ENCODE measurements around the gene CERT1.
"Not testable (repeated sequence)": the region's sequence is repeated elsewhere in the genome, so short reads cannot be mapped to it uniquely, and the experiment has no call there.

The CERT1 gene, protein sequence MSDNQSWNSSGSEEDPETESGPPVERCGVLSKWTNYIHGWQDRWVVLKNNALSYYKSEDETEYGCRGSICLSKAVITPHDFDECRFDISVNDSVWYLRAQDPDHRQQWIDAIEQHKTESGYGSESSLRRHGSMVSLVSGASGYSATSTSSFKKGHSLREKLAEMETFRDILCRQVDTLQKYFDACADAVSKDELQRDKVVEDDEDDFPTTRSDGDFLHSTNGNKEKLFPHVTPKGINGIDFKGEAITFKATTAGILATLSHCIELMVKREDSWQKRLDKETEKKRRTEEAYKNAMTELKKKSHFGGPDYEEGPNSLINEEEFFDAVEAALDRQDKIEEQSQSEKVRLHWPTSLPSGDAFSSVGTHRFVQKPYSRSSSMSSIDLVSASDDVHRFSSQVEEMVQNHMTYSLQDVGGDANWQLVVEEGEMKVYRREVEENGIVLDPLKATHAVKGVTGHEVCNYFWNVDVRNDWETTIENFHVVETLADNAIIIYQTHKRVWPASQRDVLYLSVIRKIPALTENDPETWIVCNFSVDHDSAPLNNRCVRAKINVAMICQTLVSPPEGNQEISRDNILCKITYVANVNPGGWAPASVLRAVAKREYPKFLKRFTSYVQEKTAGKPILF

GRCh38 chr5:75511435-75512382, at the start of gene CERT1, which contains the start of gene POLK:
TSS of gene CERT1 (minus strand) at chr5:75511629. CDS start at chr5:75511207, 422 bp downstream.
TSS of gene POLK (plus strand) at chr5:75511891.
- DNase-seq = peak; percentile 92

DNA sequence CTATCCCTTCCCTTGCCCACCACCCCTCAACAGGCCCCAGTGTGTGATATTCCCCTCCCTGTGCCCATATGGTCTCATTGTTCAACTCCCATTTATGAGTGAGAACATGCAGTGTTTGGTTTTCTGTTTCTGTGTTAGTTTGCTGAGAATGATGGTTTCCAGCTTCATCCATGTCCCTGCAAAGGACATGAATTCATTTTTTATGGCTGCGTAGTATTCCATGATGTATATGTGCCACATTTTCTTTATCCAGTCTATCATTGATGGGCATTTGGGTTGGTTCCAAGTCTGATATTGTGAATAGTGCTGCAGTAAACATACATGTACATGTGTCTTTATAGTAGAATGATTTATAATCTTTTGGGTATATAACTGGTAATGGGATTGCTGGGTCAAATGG, 49.2 kb upstream of the CERT1 start:
- DNase-seq = not testable (repeated sequence)

- no peak for DNase-seq
Observed at GRCh38 chr5:75558981-75559632, 47.7 kb upstream of the CERT1 start.

- no peak for DNase-seq
Observed at GRCh38 chr5:75558221-75558620, 46.8 kb upstream of the CERT1 start.

DNA sequence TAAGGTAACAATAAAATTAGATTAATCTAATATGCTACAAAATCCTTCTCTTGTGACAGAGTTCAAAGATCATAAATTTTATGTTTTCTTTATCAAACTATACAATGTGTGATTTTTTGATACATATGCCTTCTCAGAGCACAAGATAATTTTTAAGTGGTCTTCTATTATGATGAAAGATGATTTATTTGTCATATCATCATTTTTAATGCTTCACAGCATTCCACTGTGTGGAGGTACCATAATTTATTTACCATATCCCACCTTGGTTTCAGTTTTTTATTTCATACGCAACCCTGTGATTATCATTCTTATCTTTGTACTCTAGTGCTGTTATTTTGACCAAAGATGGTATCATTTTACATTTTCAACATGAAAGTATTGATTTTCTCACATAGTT, 41.9 kb upstream of the CERT1 start:
- DNase-seq = no peak

GRCh38 chr5:75552764-75553163, 41.3 kb upstream of the CERT1 start:
- no peak for DNase-seq

DNA sequence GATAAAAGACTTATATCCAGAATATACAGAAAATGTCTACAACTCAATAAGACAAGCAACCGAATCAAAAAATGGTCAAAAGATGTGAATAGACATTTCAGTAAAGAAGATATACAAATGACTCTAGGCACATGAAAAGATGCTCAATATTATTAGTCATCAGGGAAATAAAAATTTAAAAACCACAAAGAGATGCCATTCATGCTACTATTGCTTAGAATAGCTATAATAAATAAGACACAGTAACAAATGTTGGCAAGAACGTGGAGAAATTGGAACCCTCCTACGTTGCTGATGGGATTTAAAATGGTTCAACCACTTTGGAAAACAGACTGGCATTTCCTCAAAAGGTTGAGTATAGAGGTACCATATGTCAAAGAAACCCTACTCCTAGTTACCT, 40.0 kb upstream of the CERT1 start:
- DNase-seq = no peak

DNA sequence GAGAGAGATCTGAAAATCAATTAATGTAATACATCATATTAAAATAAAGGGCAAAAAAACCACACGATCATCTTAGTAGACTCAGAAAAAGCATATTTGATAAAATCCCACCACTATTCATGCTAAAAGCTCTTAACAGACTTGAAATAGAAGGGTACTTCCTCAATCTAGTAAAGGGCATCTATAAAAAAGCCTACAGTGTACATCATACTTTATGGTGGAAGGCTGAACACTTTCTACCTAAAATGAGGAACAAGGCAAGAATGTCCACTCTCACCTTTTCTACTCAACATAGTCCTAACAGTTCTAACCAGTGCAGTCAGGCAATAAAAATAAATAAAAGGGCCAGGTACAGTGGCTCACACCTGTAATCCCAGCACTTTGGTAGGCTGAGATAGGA, 39.2 kb upstream of the CERT1 start:
- no peak for DNase-seq

- no peak for DNase-seq
Observed at GRCh38 chr5:75547812-75548211, 36.4 kb upstream of the CERT1 start.

DNA sequence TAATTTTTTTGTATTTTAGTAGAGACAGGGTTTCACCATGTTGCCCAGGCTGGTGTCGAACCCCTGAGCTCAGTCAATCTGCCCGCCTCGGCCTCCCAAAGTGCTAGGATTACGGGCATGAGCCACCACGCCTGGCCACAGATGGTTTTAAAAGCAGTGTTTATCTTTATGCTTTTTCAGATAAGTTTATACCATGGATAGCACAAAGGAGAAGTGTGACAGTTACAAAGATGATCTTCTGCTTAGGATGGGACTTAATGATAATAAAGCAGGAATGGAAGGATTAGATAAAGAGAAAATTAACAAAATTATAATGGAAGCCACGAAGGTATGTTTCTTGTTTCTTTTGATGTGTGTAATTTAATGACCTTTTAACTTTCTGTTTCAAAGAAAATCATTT, 35.4 kb upstream of the CERT1 start:
- no peak for DNase-seq

GRCh38 chr5:75545131-75545530, 33.7 kb upstream of the CERT1 start:
- no peak for DNase-seq

GRCh38 chr5:75538211-75538610, 26.8 kb upstream of the CERT1 start:
- no peak for DNase-seq

DNA sequence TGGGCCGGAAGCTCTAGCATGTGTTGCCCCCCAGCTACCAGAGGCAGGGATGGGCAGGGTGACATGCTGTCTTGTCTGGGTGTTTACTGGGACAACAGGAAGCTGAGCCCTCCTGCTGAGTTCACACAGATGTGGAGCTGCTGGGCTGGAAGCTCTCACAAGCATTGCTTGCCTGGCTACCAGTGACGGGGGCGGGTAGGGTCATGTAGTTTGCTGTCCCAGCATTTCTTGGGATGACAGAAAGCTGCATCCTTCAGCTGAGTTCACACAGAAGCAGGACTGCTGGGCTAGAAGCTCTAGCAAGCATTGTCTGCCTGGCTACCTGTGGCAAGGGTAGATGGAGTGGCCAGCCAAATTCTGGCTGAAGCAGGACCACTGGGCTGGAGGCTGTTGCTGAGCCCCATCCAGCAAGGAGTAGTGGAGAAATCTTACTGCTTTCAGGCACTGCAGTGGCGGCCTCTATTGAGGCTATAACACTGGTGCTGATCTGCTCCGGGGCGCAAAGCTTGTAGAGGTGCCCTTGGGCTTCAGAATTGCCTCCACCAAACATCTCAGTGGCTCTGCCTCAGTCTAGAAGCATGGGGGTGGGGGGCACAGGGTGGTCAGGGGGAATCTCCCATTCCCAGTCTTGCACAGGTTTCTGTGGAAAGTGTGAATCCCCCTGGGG, 25.4 kb upstream of the CERT1 start:
- DNase-seq = no peak

- no peak for DNase-seq
Observed at GRCh38 chr5:75536147-75536546, 24.7 kb upstream of the CERT1 start.

- no peak for DNase-seq
Observed at GRCh38 chr5:75534734-75535133, 23.3 kb upstream of the CERT1 start.

- DNase-seq = not testable (repeated sequence)
Observed at GRCh38 chr5:75533716-75534115, 22.3 kb upstream of the CERT1 start.

DNA sequence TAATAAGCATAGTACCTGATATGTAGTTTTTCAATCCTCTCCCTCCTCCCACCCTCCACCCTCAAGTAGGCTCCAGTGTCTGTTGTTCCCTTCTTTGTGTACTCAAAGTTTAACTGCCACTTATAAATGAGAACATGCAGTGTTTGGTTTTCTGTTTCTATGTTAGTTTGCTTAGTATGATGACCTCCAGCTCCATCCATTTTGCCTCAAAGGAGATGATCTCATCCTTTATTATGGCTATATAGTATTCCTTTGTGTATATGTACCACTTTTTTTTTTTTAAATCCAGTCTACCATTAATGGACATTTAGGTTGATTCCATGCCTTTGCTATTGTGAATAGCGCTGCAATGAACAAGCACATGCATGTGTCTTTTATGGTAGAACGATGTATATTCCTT, 20.8 kb upstream of the CERT1 start:
- no peak for DNase-seq

DNA sequence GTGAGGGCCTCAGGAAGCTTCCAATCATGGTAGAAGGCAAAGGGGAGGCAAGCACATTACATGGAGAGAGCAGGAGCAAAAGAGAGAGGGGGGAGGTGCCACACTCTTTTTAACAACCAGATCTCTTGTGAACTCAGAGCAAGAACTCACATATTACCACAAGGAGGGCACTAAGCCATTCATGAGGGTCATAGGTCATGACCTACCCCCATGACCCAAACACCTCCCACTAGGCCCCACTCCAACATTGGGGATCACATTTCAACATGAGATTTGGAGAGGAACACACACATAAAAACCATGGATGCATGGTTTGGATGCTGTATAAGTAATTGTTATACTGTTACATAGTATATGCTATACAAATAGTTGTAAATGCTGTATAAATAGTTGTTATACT, 17.8 kb upstream of the CERT1 start:
- no peak for DNase-seq

DNA sequence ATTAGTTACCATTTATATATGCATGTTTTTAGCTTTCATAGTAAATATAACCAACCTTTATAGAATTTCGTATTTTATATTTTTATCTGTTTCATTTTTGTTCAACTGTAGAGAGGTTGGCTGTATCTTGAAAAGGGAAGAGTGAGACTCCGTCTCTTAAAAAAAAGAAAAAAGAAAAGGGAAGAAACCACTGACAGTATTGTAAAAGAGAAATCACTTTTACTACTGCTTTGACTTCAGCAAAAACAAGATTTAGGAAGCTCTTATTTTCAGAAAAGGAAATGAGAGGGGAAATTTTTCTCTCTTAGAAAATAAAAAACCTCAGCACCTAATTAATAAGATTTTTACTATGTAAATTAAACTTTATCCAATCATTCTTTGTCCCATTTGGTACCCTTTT, 14.6 kb upstream of the CERT1 start:
- no peak for DNase-seq

- no peak for DNase-seq
Observed at GRCh38 chr5:75525344-75525743, 13.9 kb upstream of the CERT1 start.

- DNase-seq = no peak
Observed at GRCh38 chr5:75524591-75524990, 13.2 kb upstream of the CERT1 start.

DNA sequence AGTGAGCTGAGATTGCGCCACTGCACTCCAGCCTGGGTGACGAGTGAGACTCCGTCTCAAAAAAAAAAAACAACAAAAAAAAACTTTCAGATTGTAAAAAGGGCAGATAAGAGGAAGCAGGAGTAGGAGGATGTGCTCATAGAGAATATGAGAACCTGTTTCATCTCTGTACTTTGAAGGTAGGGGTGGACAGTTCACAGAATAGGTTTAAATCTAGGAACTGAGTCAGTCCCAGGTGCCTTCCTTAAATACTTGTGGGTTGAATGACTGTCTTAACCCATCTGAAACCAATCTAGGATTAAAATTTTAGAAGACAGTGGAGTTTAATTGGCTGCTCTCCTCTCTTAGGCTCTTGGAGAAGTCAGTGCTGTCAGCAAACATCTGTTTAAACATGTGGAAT, 12.6 kb upstream of the CERT1 start:
- DNase-seq = no peak
